WI38 (cell line): Measurements from ENCODE around the gene GPR35.

Experiments used
- H3K4me3 ChIP-seq: 2 replicates; pipeline ENCODE4 v1.5.1; 2011; ENCODE audit warnings: low read depth, mild to moderate bottlenecking, control low read depth, low read length
- TF ChIP-seq, protein P1 (sequence below): IDR thresholded peaks from 2 replicates; pipeline ENCODE4 v1.5.1; 2012; ENCODE audit warnings: low read depth, mild to moderate bottlenecking, control low read depth, low read length

The GPR35 gene

GRCh38 chr2:240603081-240603835 lies 22.0 kb upstream of the GPR35 start:
- TF ChIP-seq, protein P1, sequence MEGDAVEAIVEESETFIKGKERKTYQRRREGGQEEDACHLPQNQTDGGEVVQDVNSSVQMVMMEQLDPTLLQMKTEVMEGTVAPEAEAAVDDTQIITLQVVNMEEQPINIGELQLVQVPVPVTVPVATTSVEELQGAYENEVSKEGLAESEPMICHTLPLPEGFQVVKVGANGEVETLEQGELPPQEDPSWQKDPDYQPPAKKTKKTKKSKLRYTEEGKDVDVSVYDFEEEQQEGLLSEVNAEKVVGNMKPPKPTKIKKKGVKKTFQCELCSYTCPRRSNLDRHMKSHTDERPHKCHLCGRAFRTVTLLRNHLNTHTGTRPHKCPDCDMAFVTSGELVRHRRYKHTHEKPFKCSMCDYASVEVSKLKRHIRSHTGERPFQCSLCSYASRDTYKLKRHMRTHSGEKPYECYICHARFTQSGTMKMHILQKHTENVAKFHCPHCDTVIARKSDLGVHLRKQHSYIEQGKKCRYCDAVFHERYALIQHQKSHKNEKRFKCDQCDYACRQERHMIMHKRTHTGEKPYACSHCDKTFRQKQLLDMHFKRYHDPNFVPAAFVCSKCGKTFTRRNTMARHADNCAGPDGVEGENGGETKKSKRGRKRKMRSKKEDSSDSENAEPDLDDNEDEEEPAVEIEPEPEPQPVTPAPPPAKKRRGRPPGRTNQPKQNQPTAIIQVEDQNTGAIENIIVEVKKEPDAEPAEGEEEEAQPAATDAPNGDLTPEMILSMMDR = no peak
- no peak overlapping the region for H3K4me3 ChIP-seq

- TF ChIP-seq, protein P1 = no peak
Observed at GRCh38 chr2:240603846-240604245, 21.4 kb upstream of the GPR35 start.

DNA sequence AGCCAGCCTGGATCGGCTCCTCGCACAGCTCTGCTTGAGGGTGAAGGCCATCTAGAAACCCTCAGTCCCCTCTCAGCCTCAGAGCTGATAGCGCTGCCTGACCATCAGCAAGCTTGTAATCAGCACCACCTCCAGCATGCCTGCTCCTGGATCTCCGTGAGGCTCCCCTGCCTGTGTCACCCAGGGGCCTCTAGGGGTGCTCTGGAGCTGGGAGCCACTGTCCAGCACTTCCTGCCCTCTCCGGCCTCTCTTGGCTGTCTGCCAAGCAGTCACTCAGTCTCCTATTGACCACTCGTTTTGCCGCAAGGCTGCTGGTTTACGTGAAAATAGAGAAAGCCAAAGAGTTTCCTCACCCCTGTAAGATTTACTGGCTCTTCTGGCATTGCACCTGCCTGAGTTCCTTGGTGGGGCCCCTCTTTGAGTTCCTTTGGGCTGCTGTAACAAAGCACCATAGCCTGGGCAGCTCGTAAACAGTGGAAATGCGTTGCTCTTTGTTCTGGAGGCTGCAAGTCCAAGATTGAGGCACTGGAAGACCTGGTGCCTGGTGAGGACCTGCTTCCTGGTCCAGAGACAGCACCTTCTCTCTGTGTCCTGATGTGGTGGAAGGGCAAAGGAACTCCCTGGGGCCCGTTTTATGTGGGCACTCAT lies 20.9 kb upstream of the GPR35 start:
- no peak overlapping the region for H3K4me3 ChIP-seq
- TF ChIP-seq, protein P1 = peak; percentile 52

More at GRCh38 chr2:240603846-240604245, 21.4 kb upstream of the GPR35 start:
- H3K4me3 ChIP-seq = no peak overlapping the region

DNA sequence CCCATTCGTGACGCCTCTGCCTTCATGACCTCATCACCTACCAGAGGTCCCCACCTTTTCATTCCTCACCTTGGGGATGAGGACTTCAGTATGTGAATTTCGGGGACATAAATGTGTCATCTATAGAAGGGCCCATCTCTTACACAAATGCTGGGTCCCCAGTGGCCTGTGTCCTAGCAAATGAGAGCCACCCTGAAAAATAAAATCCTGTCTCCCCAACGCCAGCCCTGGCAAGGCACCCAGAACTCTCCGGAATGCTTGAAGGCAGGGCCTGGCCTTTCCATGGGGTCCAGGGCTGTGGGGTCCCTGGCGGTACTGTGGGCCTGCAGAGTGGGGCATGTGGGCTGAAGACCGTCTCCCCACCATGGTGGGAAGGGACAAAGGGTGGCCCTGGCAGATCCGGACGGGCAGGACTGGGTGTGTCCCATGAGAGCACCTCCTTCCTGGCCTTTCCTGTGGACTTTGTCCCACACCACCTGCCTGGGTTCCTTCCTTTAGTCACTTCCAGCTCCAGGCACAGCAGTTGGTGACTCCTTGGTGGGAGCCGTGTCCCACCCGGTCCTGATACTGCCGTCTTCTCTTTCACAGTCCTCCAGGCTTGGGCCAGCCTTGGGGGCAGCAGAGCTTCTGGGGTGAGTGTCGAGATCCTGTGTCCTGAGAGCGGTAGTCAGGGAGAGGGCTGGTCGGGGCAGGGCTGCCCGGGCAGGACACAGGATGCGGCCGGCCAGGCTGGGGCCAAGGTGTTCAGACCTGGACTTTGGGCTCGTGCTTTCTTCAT lies 20.2 kb upstream of the GPR35 start:
- no peak overlapping the region for H3K4me3 ChIP-seq
- TF ChIP-seq, protein P1 = no peak

DNA sequence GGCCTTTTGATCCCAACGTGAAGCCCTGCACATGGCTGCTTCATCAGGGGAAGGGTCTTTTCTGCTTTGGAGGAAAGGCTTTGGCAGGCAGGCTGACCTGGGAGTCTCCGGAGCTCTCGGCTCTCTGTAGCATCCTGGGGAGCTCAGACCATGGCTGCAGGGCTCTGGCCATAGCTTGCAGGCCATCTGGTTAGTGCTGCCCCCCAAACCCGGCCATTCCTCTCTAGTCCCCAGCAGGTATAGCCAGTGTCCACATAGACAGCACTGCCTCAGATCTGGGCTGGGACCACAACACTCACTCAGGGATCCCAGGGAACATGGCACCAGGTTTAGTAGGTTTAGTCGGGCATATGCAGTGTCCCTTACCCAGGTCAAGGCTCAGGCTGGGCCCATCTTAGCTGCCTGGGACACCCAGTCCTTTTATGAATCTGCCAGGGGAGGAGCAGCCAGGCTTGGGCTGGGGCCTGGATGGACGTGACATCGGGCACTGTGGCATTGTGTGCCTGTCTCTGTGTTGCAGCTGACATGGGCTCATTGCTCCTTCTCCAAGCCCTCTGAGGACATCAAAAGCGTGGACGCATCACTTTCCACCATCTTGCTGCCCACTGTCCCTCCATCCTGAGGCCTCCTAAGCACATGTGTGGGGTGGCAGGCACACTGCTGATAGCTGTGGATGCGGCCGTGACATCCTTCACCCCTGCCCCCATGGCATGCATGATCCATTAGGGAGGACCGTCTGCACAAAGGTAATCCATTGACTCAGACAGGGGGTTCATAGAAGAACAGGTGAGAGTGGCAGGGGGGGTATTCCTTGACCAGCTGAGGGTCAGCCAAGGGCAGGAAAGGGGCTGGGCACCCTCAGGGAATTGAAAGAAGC lies 19.2 kb upstream of the GPR35 start:
- TF ChIP-seq, protein P1 = no peak
- no peak overlapping the region for H3K4me3 ChIP-seq

DNA sequence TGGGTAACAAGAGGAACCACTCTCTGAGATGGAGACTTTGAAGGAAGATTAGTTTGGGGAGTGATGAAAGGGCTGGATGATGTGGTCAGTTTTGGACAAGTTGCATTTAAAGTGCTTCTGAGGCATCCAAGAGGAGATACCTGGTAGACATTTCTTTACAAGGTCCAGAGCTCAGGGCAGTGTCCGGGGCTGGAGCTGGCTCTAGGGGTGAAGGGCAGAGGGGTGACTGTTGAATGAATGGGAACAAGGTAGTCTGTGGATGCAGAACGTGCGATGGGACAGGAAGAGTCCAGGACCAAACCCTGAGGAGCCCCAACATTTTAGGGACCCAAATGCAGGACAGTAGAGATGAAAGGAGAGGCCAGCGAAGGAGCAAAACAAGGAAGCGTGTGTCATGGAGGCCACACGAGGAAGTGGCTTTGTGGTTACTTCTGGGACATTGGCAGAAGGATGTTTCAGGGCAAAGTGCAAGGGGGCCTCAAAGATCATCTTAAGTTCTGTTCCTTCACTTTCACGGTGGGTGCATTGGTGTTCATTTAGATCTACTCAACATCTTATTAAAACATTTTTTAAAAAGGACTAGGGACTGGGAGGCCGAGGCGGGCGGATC lies 13.6 kb upstream of the GPR35 start:
- TF ChIP-seq, protein P1 = no peak
- no peak overlapping the region for H3K4me3 ChIP-seq
